Spleen (tissue), 11 donors: Measurements from ENCODE around the gene ZNF79. TPM values are rescaled to one million over a fixed set of nuclear protein-coding genes. Genes with fewer than 3 reads are reported as not detected.

ENCODE experiments used
- DNase-seq: peaks from one replicate; pipeline ENCODE4 v3.0.0-alpha.2; 2020
- H3K27ac ChIP-seq, 8 donors: fragments of 200-600 bp; sonication (generic) in 7 of 8; 1 replicate in 4 of 8; 2 replicates in 4 of 8; pipeline versions ENCODE4 v1.5.0 to v1.8.0; 2016 to 2021; ENCODE audit warnings: inconsistent platforms in 4 of 8, mild to moderate bottlenecking in 4 of 8, moderate library complexity in 1 of 8
- H3K27me3 ChIP-seq, 7 donors: fragments of 200-600 bp; sonication (generic) in 6 of 7; replicated peaks in 1 of 7; 1 replicate in 4 of 7; 2 replicates in 3 of 7; pipeline versions ENCODE4 v1.5.0 to v1.8.0; 2016 to 2021; ENCODE audit warnings: inconsistent platforms in 3 of 7, mild to moderate bottlenecking in 1 of 7
- H3K36me3 ChIP-seq, 6 donors: fragments of 200-600 bp; sonication (generic) in 5 of 6; 1 replicate in 4 of 6; 2 replicates in 2 of 6; pipeline versions ENCODE4 v1.5.0 to v1.8.0; 2016 to 2021; ENCODE audit warnings: inconsistent platforms in 2 of 6
- H3K4me1 ChIP-seq, 6 donors: fragments of 200-600 bp; sonication (generic) in 5 of 6; 1 replicate in 3 of 6; 2 replicates in 3 of 6; pipeline versions ENCODE4 v1.5.0 to v1.8.0; 2016 to 2021; ENCODE audit warnings: inconsistent platforms in 3 of 6
- H3K4me3 ChIP-seq, 8 donors: fragments of 200-600 bp; sonication (generic) in 7 of 8; 1 replicate in 4 of 8; 2 replicates in 4 of 8; pipeline versions ENCODE4 v1.5.0 to v1.8.0; 2016 to 2021; ENCODE audit warnings: inconsistent platforms in 4 of 8, mild to moderate bottlenecking in 4 of 8, moderate library complexity in 2 of 8
- H3K9me3 ChIP-seq, 8 donors: fragments of 200-600 bp; sonication (generic) in 7 of 8; 1 replicate in 4 of 8; 2 replicates in 4 of 8; pipeline versions ENCODE4 v1.5.0 to v1.8.0; 2016 to 2021; ENCODE audit warnings: inconsistent platforms in 4 of 8
- POLR2A ChIP-seq, 3 donors: fragments of 450-650 bp; IDR thresholded peaks; one replicate each; pipeline ENCODE4 v1.5.1; 2017; ENCODE audit warnings: antibody characterized with exemption in 3 of 3, mild to moderate bottlenecking in 1 of 3
- POLR2AphosphoS5 ChIP-seq, 3 donors: sonication (generic); formaldehyde crosslinking; IDR thresholded peaks; one replicate each; pipeline ENCODE4 v1.5.1; 2017; ENCODE audit warnings: antibody characterized with exemption in 3 of 3
- WGBS, 5 donors: extraction: QIAGEN DNeasy Blood & Tissue Kit in 3 of 5; methylation state at CpG; one replicate each; pipeline versions ENCODE4 v1.1.5 to v1.1.7; 2013 to 2018; 5-methylcytosine and 5-hydroxymethylcytosine counted together
- intact Hi-C: fragments of 100-400 bp; cut with DNase I; formaldehyde crosslinking; loops from one replicate; pipeline ENCODE4 v1.15.0; 2023; ENCODE audit warnings: low total_unique reads
- polyA plus RNA-seq, 3 donors: library from polyadenylated mRNA; stranded (reverse); fragments of 200-250 nt; gene quantifications; one replicate each; pipeline ENCODE4 v1.2.1, GENCODE V29; 2013
- total RNA-seq, 7 donors: library from RNA; depleted of rRNA in 3 of 7; stranded (reverse); fragments of >200 nt in 3 of 7; fragmentation: NEBNext Ultra II Directional in 4 of 7; extraction: Animal tissue kit (Norgen Biotek cat#: 25700) in 4 of 7; gene quantifications; one replicate each; pipeline versions ENCODE4 v1.1.0 to v1.2.1, GENCODE V29; 2016 to 2021
- TF ChIP-seq, protein P1 (sequence below), 11 experiments: fragments of 200-600 bp in 7 of 11; fragments of 450-650 bp in 4 of 11; sonication (generic) in 4 of 11; IDR thresholded peaks in 8 of 11; conservative IDR thresholded peaks in 3 of 11; 1 replicate in 7 of 11; 2 replicates in 4 of 11; pipeline versions ENCODE4 v1.4.0 to v1.8.0; 2016 to 2021; ENCODE audit warnings: antibody characterized with exemption in 11 of 11, inconsistent platforms in 4 of 11, mild to moderate bottlenecking in 1 of 11
- donor health status: healthy with polysubstance abuse.
- donor health status: DM: no; HTN: no; CAD: no; lungs with moderate emphysema.
- donor health status: DM: no; HTN: no; CAD: no.
- donor health status: Bipolar disorder and iron deficiency.
- donor health status: healthy.
- donor health status: DM: no; HTN: no; CAD: no.
- donor health status: DM: yes; HTN: yes; CAD: no.

Gene ZNF79
- total and polyA plus RNA-seq, 10 donors, result 2.3 to 14.7 (median 11.0) TPM

DNA sequence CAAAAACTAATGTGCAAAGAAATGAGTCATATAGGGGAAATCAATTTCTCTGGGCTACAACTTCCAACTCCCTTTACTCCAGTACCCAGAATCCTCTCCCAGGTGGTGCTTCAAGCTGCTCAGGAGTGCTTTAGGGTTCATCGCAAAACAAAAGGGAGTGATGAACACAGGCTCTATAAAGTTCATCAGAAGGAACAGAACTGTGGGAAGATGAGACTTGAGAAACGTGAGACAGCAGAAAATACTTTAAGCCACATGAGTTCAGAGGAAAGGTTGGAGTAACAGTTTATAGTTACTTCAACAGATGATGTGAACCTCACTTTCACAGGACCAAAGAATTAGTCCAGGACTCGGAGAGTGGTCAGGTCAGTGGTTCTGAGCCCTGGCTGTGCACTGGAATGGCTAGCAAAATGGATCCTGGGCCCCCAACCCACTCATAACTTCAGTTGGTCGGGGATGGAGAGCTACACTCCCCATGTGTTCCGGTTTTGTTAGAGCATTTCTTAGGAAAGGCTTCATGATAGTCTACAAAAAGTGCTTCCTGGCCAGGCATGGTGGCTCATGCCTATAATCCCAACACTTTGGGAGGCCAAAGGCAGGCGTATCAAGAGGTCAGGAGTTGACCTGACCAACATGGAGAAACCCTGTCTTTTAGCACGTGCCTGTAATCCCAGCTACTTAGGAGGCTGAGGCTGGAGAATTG is 22.7 kb downstream of the ZNF79 start:
- 80 to 91% (median 81%) methylated on average over 6 to 7 of the region's 7 CpGs for WGBS, 5 donors
- Histone ChIP-seq H3K36me3 (peaks cover 0 to 86% (median 75%) of the 10 kb centered on the region in 6 donors), H3K27ac (peak overlapping the region in 1 of 8 donors; percentile 27), H3K27me3 (no peaks in the 10 kb centered on the region), H3K4me1 (peaks cover 16 to 40% (median 27%) of the 10 kb centered on the region in 6 donors), H3K9me3 (peaks cover 0 to 14% (median 0%) of the 10 kb centered on the region in 8 donors), H3K4me3 (no peak overlapping the region)
- TF ChIP-seq POLR2AphosphoS5 (IDR thresholded peaks at IDR 0.05) (no peak), POLR2A (IDR thresholded peaks at IDR 0.05) (no peak)
- TF ChIP-seq, protein P1, sequence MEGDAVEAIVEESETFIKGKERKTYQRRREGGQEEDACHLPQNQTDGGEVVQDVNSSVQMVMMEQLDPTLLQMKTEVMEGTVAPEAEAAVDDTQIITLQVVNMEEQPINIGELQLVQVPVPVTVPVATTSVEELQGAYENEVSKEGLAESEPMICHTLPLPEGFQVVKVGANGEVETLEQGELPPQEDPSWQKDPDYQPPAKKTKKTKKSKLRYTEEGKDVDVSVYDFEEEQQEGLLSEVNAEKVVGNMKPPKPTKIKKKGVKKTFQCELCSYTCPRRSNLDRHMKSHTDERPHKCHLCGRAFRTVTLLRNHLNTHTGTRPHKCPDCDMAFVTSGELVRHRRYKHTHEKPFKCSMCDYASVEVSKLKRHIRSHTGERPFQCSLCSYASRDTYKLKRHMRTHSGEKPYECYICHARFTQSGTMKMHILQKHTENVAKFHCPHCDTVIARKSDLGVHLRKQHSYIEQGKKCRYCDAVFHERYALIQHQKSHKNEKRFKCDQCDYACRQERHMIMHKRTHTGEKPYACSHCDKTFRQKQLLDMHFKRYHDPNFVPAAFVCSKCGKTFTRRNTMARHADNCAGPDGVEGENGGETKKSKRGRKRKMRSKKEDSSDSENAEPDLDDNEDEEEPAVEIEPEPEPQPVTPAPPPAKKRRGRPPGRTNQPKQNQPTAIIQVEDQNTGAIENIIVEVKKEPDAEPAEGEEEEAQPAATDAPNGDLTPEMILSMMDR (IDR thresholded peaks at IDR 0.05 in 8 of 11, conservative IDR thresholded peaks at IDR 0.05 in 3 of 11), result no peak
- intact Hi-C loops, result no loop called here
- DNase-seq, result no peak

DNA sequence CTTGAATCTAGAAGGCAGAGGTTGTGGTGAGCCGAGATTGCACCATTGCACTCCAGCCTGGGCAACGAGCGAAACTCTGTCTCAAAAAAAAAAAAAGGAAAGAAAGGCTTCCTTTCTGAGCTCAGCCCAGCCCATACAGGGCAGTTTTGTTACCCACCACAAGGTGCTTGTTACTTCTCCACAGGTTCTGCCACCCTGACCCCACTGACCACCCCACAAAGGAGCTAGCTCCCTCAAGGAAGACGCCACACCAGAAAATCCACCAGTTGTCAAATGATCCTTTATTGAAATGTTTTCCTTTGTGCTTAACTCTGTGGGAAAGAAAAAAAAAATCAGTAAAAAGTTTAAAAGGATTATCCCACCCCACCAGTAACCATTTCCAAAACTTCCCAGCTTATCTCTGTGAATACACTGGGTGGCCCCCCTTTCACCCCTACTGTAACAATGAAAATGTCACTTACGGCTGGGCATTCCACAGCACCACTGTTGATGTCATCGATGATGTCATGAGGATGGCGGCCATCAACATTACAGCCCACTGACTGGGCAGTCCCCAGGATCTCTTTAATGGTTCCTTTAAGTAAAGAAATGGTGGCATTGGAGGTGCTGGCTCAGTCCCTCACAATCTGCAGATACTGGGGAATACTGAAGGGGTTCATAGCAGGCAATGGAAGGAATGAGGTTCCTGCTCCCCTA is 23.4 kb downstream of the ZNF79 start:
- Histone ChIP-seq H3K27ac (no peak overlapping the region), H3K27me3 (no peaks in the 10 kb centered on the region), H3K4me3 (no peak overlapping the region), H3K9me3 (peaks cover 0 to 14% (median 0%) of the 10 kb centered on the region in 8 donors), H3K4me1 (peaks cover 22 to 47% (median 33%) of the 10 kb centered on the region in 6 donors), H3K36me3 (peaks cover 0 to 79% (median 68%) of the 10 kb centered on the region in 6 donors)
- 67 to 86% (median 74%) methylated on average over 7 of the region's 7 CpGs for WGBS, 5 donors
- intact Hi-C loops, result no loop called here
- TF ChIP-seq POLR2A (IDR thresholded peaks at IDR 0.05) (no peak), POLR2AphosphoS5 (IDR thresholded peaks at IDR 0.05) (no peak)
- TF ChIP-seq, protein P1 (IDR thresholded peaks at IDR 0.05 in 8 of 11, conservative IDR thresholded peaks at IDR 0.05 in 3 of 11), result no peak
- no peak for DNase-seq

DNA sequence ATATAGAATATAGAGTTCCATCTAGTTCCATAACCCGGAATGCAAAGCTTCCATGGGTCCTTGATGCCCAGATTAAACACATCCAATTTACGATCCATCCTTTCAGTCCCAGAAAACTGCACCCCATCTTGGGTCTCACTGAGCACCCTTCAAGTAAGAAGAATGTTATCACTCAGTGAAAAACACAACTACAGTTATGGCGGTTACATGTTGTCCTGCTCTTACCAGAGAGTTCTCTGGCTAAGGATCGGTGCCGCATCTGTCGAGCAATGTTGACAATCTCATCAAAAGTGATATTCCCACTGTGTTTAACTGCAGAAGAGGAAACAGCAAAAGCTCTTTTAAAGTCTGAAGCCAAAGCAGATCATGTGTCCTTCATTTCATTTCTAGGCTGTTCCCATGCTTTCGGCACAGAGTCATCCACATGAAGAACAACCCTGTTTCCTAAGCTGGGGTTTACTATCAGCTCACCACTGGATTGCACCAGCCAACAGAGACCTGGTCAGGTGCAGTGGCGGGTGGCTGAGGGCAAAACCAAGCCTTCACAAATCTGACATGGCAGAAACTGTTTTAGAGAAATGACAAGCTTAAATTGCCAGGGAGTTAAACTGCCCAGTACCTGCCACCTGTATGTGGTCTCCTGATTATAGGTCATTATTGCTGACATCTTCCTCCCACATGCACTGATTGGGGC is 24.1 kb downstream of the ZNF79 start:
- peaks cover 24 to 54% (median 39%) of the 10 kb centered on the region in 6 donors for H3K4me1 ChIP-seq
- peaks cover 0 to 14% (median 0%) of the 10 kb centered on the region in 8 donors for H3K9me3 ChIP-seq
- H3K27me3 ChIP-seq, result no peaks in the 10 kb centered on the region
- H3K27ac ChIP-seq, result peak overlapping the region in 4 of 8 donors; percentile 23 to 96 (median 93)
- peaks cover 0 to 78% (median 63%) of the 10 kb centered on the region in 6 donors for H3K36me3 ChIP-seq
- no peak for DNase-seq
- TF ChIP-seq, protein P1 (IDR thresholded peaks at IDR 0.05 in 8 of 11, conservative IDR thresholded peaks at IDR 0.05 in 3 of 11), result no peak
- TF ChIP-seq POLR2A (IDR thresholded peaks at IDR 0.05) (no peak), POLR2AphosphoS5 (IDR thresholded peaks at IDR 0.05) (no peak)
- WGBS, 5 donors, result 89 to 95% (median 92%) methylated on average over 8 of the region's 8 CpGs
- H3K4me3 ChIP-seq, result peak overlapping the region in 1 of 8 donors; percentile 89
- intact Hi-C loops, result no loop called here
